T-helper 2 cell treated with Interferon-gamma antibody and Interleukin-4, amounts not matched to agents 100 ng/mL and 5 ng/mL, for 36 hours (primary cell): ENCODE results near the gene MTMR3. TPM values are rescaled to one million over a fixed set of nuclear protein-coding genes. Genes with fewer than 3 reads are reported as not detected.

Experiments used
- intact Hi-C: fragments of 100-400 bp; cut with micrococcal nuclease; formaldehyde crosslinking; loops from one replicate; pipeline ENCODE4 v1.15.1; 2023
- total RNA-seq: library from RNA; stranded (reverse); gene quantifications from 2 replicates; pipeline ENCODE4 v1.2.3, GENCODE V29; 2022

MTMR3 gene
- total RNA-seq, 1 donor from 2014 or later, result 27.8 TPM

DNA sequence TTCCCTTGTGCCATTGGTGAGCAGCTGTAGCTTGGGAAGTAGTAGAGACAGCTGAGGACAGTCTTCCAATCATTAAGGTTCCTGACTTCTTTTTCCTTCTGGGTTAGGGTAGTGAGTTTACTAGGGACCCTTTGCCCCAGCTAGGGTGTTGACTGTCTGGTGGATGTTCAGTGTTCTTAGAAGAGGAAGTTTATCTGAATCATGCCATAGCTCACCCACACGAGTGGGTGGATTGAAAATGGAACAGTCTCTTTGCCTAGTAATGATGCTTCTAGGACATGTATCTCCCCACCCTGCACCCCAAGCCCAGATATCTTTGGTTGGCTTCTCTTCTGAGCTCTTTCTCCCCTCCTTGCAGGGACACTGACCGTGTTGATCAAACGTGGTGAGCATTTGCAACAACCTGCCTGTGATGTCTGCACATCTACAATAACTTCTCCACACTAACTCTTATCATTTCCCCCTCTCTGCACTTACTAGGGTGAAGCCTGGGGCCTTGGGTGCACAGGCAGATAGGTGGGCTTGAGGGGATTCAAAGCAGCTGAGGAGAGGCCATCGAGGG, 140.2 kb downstream of the MTMR3 start:
- intact Hi-C loops, result no loop called here

DNA sequence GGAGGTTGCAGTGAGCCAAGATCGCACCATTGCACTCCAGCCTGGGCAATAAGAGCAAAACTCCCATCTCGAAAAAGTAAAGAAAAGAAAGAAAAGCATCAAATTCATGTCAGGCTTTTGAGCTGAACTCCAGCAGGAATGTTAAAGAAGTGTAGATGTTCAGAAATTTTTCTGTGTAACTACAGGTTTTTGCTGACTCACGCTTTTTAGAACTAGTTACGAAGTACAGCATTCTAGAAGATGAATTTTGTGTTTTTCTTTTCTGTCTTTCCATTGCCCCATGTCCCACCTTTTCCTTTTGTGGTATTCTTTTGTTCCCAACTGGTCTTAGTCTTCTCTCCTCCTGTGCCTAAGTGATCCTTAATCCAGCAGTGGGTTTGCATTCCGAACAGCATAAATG, 141.3 kb downstream of the MTMR3 start:
- intact Hi-C loops, result no loop called here

DNA sequence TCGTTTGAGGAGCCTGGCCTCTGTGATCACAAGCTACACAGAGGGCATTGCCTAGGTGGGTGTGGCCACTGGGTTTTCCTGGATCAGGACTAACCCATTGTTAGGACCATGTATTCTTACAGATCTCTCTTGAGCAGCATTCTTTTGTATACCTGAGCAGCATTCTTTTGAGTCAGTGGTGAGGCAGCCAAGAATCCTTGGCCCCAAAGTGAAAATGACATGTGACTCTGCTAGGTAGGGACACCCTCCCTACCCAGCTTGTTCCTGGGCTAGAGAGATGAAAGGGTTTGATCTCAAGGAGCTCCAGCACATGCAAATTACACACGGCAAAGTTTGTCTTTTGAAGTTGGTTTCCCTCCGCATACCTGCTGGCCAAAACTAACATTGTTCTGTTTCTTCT, 142.2 kb downstream of the MTMR3 start:
- intact Hi-C loops, result no loop called here

DNA sequence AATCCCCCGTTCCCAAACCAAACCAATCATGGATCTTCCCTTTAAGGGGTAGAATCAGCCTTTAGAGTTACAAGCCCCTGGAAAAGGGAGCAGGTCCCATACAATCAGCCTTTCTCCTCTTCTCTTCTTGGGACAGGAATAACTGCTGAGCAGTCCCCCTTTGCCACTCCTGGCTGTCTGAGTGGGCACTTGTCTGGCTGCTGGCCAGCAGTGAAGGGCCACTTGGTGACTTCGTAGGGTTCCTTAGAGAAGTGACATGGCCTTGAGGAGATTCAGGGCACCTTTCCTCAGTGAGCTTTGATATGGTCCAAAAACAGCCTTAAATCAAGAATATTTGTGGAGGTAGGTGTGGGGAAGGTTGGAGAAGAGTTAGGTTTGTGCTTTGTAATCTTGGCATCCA, 143.8 kb downstream of the MTMR3 start:
- intact Hi-C loops, result no loop called here

DNA sequence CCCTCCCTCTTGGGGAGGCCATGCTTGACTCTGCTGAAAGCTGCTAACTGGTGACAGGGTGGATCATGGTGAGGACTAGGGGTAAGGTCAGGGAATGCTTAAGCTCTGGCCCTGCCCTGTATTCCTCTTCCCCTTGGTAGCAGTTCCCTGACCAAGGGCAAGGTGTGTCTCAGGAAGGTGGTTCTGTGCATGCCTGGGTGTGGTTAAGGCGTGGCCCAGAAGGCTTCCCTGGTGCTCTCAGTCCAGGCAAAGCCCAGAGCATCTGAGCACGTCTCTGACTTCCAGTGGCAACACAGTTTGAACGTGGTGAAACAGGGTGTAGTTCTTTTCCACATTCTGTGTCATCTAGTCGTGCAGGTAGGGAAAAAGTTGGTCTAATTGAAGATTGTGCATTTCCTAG, 144.2 kb downstream of the MTMR3 start:
- intact Hi-C loops, result no loop called here

DNA sequence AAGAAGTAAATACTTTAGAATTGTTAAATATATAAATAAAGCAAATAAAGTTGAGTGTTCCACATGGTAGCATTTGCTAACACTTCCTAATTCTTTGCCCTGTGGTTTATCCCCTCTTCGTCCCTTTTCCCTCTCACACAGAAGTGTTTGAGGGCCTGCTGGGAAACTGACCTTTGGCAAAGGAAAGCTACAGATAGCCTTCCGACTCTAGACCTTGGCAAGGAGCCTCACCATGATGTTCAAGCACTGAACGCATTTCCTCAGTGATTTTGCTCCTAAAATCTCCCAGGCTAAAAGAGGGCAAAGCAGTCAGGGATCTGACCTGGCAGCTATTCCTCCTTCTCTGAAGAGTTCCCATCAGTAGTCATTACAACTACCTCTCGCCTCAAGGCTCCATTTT, 144.8 kb downstream of the MTMR3 start:
- intact Hi-C loops, result no loop called here

DNA sequence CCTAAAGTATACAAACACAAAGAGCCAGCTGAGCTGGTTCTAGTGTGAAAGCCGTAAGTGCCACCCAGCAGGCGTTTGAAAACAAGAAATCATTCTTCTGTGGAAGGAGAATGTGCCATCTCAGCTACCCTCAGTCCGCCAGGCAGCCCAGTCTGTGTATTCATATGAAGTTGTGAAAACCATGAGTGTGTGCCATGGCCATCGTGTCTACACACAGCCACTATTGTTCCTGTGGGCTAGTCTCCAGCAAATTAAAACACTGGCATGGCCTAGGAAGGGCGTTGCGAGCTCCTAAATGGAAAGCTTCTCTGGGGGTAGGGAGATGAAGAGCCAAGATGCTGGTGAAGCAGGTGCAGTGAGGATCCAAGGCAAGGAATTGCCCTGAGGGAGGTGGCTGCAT, 145.8 kb downstream of the MTMR3 start:
- intact Hi-C loops, result no loop called here

DNA sequence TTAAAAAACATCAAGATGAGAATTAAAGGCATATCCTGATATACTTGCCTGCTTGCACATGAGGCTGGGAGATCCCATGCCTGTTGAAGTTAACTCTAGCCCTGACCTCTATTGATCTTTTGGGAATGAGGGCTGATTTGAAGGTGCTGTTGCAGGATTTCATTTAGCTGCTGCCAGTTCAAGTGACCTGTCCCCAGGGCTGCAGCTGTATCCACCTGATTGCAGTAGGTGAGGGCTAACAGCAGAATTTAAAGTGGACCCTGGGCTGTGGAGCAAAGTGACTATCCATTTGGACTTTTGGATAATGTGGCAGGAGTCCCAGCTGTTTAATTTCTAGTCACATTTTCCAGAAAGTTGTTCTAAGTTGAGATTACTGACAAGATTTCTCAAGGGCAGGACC, 146.5 kb downstream of the MTMR3 start:
- intact Hi-C loops, result no loop called here

DNA sequence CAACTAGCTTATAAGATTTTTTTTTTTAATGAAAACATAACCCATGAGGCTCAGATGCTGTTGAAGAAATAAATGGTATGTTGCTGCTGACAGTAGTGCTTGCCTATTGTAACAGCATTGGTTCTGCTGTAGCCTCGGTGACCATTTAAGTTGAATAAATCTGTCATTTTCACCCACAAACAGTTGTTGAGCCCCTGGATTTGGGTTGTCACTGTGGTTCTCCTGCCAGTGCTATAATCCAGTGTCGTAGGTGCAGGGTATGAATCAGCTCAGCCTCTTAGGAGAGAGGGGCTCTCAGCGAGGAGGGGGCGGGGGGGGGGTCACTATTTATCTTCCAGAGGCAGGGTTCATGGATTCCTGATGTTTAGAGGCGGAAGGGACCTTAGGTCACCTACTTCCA, 147.4 kb downstream of the MTMR3 start:
- intact Hi-C loops, result no loop called here

DNA sequence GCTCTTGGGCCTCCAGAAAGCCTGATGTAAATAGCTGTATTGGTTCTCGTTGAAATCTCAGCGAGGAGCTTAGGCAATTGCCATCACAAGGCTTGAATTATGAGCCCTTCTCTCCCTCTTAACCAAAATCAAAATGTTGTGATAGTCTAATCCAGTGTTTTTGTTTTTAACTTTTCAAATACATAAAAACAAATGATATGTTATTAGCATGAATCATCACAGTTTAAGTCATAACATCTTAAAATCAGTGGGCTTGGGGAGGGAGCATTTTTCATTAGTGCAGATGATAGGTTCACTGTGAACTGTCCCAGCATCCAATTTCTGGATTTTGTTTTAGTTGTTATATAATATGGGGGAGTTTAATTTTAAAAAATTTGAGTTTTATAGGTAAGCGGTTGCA, 148.4 kb downstream of the MTMR3 start:
- intact Hi-C loops, result no loop called here

DNA sequence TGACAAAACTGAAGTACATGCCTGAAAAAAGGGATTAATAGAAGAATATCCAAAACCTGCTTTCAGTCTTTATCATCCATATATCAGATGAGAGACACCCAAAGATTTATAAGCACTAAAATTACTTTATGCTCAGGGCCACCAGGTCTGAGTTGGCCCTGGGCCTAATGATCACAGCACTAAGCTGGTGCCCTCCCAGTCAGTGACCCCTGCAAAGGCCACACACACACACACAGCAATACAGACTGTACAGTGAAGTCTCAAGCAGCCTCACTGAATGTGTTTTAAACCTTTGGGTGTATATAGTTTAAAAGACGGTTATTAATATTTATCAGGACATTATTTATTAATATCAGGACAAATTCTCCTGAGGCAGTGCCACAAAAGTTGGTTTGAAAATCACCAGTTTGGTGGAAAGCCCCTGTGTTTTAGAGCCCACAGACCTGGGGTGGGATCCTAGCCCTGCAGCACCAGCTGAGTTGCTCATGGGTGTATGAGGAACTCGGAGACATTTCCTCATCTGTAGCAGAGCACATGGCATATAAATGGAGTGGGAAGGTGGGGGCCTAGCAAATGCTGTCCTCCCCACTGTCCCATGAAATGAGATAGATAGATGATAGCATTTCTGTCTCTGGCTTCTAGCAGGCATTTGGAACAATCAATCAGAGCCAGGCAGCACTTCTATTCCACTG, 148.9 kb downstream of the MTMR3 start:
- intact Hi-C loops, result no loop called here

DNA sequence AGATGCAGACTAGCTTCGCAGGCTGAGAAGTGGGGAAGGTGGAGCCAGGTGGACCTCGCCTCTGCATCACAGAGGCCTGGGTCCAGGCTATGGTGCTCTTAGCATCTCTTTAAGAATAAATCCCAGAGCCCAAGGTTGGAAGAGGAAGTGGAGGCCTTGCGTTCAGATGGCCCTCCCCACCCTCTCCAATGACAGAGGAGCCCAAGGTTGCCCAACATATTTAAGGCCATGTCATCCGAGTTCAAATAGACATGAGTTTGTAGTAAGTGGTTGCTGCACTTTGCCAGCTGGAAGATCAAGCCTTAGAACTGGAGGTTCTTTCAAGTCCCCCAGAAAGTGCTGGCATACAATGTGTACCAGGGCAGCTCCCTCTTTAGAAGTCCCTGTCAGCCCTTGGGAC, 150.2 kb downstream of the MTMR3 start:
- intact Hi-C loops, result no loop called here

DNA sequence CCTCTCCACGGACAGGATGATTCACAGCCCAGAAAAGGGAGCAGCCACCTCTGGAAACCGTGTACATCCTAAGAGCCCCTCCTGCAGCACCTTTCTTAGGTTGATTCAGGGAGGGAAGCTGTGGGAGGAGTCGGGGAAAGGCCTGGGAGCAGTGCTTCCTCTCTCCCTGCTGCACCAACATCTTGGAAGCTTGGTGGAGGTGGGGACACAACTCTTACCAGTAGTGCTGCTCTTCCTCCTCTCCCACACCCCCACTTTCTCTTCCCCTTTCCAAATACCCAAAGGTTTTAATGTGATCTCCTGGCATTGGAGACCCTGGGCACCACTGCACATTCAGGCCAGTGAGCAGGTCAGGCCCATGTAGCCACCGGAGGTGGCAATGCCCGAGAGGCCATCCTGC, 150.9 kb downstream of the MTMR3 start:
- intact Hi-C loops, result no loop called here

DNA sequence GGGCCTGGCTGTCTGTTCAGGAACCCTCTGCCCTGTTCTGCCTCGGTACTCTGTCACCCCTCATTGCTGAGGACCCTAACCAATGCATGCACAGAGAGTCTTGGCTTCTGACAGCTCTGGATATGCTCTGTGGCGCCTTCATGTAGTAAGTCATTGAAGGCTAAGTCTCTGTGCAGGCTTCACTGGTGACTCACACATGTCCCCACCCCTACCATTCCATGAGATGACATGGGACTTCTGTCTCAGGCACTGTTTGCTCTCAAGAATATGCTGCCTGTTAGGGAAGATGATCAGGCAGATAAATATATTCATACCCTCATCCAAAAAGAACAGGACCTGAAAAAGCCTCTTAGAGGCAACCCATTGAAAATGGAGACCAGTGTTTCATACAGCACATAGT, 153.7 kb downstream of the MTMR3 start:
- intact Hi-C loops, result no loop called here

DNA sequence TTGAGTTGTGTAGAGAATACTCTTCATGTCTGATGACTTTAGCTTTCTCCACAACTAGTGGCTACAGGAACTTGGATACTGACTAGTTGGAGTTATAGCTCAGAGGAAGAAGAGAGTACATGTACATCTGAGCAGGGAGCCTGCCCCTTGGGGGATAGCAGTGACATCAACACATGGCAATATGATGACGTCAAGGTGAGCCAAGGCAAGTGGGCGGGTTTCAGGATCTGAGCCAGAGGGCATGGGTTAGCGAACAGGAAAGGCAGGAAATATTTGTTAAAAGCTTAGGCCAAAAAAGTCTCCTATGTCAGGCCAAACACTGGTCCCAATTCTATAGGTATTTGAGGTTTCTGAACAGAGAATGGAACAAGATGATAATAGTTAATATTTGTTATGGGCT, 155.2 kb downstream of the MTMR3 start:
- intact Hi-C loops, result no loop called here

DNA sequence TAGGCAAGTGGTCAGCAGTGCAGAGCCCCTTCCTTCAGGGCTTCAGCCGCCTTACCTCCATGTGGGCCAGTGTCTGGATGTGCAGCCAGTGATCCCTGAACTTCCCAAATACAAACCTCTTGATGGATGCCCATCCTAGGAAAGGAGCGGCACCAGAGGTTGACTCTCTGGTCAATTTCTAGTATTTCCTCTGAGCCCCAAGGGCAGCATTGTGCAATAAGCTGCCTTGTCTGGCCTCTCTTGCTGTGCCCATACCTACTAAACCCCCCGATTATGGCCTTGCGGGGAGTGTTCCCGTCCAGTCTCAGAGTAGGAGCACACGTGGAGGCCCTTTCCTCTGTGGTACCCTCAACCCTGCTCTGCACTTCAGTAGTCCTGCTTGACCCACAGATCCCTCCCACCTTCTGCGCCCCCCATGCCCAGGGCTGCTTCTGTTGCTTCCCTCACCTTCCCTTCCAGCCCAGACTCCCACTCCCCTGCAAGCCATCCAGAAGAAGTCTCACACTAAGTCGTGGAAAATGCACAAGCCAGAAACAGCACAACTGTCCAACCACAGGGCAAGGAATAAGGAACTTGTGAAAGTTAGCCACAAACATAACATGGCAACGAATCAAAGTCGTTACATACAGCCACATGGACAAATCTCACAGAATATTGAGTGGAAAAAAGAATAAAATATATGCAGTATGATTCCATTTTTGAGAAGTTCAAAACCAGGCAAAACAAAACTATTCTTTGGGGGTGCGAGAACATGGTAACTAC, 157.7 kb downstream of the MTMR3 start:
- intact Hi-C loops, result no loop called here

DNA sequence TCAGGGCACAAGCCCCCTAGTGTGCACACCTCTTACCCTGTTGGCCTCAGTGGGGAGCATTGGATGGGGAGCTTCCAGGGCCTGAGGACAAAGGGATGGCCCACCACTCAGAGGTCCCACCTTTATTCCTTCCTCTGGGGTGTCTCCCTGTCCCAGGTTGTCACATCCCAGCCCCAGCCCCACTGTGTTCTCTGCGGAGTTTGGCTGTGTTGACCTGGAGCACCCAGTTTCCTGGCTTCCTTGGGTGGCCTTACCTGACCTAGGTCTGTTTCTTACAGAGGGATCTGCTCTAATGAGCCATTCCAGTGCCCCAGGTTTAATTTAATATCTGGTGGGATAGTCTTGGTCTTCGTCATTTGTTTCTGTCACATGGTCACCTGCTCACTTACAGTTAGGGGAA, 158.5 kb downstream of the MTMR3 start:
- intact Hi-C loops, result no loop called here

DNA sequence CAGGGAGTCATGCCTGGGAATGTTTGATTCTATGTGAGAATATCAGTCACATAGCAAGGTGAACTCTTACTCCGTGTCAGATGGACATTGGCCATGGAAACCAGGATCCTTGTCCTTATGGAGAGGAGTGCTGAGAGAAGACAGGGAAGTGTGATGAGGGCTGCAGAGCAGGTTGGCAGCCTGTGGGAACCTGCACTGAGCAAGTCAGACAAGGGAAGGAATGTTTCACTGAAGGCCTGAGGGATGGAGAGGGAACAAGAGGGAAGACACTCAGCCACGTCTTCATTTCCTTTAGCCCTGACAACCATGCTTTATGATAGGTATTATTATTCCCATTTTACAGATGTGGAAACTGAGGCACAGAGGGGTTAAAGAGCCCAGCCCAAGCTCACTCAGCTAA, 158.9 kb downstream of the MTMR3 start:
- intact Hi-C loops, result no loop called here

DNA sequence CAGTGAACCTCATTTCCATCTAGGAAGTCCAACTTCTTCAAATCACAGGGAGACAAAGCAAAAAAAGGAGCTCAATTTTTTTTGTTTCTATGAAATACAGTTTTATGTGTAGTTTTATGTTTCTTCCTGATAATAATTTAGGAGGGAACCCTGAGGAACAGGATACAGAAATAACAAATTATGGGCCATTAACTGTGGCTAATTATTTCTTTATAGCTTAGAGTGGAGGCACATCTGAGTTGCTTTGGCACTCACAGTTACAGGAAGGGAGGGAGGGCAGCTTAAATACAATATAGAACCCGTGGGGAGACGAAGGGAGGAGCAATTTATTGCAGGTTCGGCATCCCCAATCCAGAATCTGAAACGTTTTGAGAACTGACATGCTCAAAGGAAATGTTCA, 160.2 kb downstream of the MTMR3 start:
- intact Hi-C loops, result no loop called here

DNA sequence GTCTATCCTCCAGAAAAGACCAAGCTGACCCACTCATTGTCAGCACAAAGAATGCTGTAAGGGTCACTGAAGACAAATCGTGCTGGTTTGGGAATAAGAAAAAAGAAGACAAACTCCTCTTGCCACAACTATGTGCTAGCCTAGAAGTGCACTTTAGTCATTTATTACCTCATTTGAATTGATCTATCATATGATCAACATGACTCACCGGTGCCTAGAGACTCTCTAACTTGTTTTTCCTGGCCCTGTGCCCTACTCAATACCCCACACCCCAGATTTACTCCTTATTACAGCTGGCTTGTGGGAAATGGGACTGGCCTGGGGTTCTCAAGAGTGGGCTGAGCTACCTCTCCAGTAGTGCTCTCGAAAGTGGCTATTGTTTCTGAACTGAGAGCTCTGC, 161.4 kb downstream of the MTMR3 start:
- intact Hi-C loops, result no loop called here

DNA sequence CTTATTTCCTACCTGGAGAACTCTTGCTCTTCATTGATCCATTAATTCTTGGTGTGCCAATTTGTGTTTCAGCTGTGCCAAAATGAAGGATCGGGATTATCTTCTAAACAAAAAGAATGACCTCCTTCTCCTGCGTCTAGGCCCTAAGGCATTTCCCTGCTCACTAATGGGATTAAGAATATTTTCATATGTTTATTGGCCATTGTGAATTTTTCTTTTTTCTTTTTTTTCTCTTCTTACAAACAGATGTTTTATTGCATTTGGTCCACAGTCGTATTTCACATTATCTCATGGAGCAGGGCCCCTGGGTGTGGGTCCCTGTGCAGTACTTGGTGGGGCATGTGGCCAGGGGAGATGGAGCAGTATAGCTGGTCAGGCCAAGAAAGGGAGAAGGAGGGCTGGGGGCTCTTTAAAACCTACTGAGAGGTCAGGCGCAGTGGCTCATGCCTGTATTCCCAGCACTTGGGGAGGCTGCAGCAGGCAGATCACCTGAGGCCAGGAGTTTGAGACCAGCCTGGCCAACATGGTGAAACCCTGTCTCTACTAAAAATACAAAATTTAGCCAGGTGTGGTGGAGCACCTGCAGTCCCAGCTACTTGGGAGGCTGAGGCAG, 162.0 kb downstream of the MTMR3 start:
- intact Hi-C loops, result no loop called here

DNA sequence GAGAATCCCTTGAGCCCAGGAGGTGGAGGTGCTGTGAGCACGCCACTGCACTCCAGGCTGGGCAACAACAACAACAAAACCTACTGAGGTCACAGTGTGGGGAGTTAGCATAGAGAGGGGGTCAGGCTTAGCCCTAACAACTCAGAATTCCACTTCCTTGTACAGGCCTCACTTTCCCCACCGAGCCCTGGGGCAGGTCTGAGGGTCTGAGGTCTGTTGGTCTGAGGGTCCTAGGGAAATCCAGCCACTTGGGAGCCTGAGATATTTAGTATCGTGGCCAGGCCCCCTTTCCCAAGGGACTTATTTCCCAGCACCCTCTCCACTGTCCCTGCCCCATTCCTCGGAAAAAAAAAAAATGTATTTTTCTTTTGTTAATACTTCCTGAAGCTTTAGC, 162.5 kb downstream of the MTMR3 start:
- intact Hi-C loops, result no loop called here
